WTC11 (cell line): ENCODE measurements around the gene TMX2. TPM values are rescaled to one million over a fixed set of nuclear protein-coding genes. Genes with fewer than 3 reads are reported as not detected.

ENCODE experiments used
- ATAC-seq: fragments of 200-7000 bp; cut with Tn5 transposase; 2 replicates; pipeline ENCODE4 v1.10.0; 2021; ENCODE audit warnings: mild to moderate bottlenecking, moderate library complexity
- CTCF ChIA-PET: fragments of 300-600 bp; sonication (Branson Sonifier 250); formaldehyde crosslinking; loops from one replicate; lab custom pipeline; 2021; ENCODE audit warnings: antibody characterized with exemption; lab: Charles Lee
- POLR2A ChIA-PET: fragments of 350-600 bp; sonication (Branson Sonifier 250); formaldehyde crosslinking; loops from one replicate; lab custom pipeline; 2021; ENCODE audit warnings: antibody characterized with exemption; lab: Charles Lee
- DNase-seq: peaks from one replicate; pipeline ENCODE4 v3.0.0; 2021; ENCODE audit warnings: low spot score
- H3K27ac Mint-ChIP-seq: 2 replicates; pipeline ENCODE4 v1.8.0; 2021; ENCODE audit warnings: mixed read lengths
- H3K27me3 Mint-ChIP-seq: 2 replicates; pipeline ENCODE4 v1.8.0; 2021; ENCODE audit warnings: low read depth, mild to moderate bottlenecking, moderate library complexity, mixed read lengths
- H3K36me3 Mint-ChIP-seq: 2 replicates; pipeline ENCODE4 v1.8.0; 2021; ENCODE audit warnings: mixed read lengths
- H3K4me1 Mint-ChIP-seq: 2 replicates; pipeline ENCODE4 v1.8.0; 2022; ENCODE audit warnings: mixed read lengths
- H3K4me3 Mint-ChIP-seq: 2 replicates; pipeline ENCODE4 v1.8.0; 2021; ENCODE audit warnings: mild to moderate bottlenecking, moderate library complexity, mixed read lengths
- H3K9me3 Mint-ChIP-seq: 2 replicates; pipeline ENCODE4 v1.8.0; 2021; ENCODE audit warnings: mixed read lengths
- ATF1 ChIP-seq: sonication (generic); formaldehyde crosslinking; IDR thresholded peaks from 2 replicates; pipeline ENCODE4 v1.8.1; 2023; ENCODE audit warnings: mild to moderate bottlenecking, moderate library complexity, missing genetic modification reagents
- ATF3 ChIP-seq: sonication (generic); formaldehyde crosslinking; conservative IDR thresholded peaks from 2 replicates; pipeline ENCODE4 v1.8.1; 2022; ENCODE audit warnings: mild to moderate bottlenecking, missing genetic modification reagents
- ATF6 ChIP-seq: sonication (generic); formaldehyde crosslinking; IDR thresholded peaks from 2 replicates; pipeline ENCODE4 v1.8.1; 2023; ENCODE audit warnings: mild to moderate bottlenecking, missing genetic modification reagents
- CBFB ChIP-seq: sonication (generic); formaldehyde crosslinking; IDR thresholded peaks from 2 replicates; pipeline ENCODE4 v1.8.1; 2022; ENCODE audit warnings: mild to moderate bottlenecking, low read depth, missing genetic modification reagents
- EMX1 ChIP-seq: fragments of 250-450 bp; sonication (Bioruptor Pico); IDR thresholded peaks from 2 replicates; pipeline ENCODE4 v1.8.0; 2021; ENCODE audit warnings: mild to moderate bottlenecking
- ESRRA ChIP-seq: sonication (generic); formaldehyde crosslinking; IDR thresholded peaks from 2 replicates; pipeline ENCODE4 v1.8.1; 2022; ENCODE audit warnings: mild to moderate bottlenecking, missing genetic modification reagents, borderline replicate concordance
- FOXP1 ChIP-seq: sonication (generic); formaldehyde crosslinking; IDR thresholded peaks from 2 replicates; pipeline ENCODE4 v1.8.0; 2022; ENCODE audit warnings: missing genetic modification reagents, mild to moderate bottlenecking, moderate library complexity, borderline replicate concordance
- MLX ChIP-seq: sonication (generic); formaldehyde crosslinking; IDR thresholded peaks from 2 replicates; pipeline ENCODE4 v1.8.1; 2023; ENCODE audit warnings: mild to moderate bottlenecking, missing genetic modification reagents, moderate library complexity
- NR2C2 ChIP-seq: sonication (generic); formaldehyde crosslinking; IDR thresholded peaks from 2 replicates; pipeline ENCODE4 v1.8.0; 2022; ENCODE audit warnings: mild to moderate bottlenecking, missing genetic modification reagents
- RELA ChIP-seq: sonication (generic); formaldehyde crosslinking; IDR thresholded peaks from 2 replicates; pipeline ENCODE4 v1.8.1; 2022; ENCODE audit warnings: missing genetic modification reagents, mild to moderate bottlenecking, borderline replicate concordance
- SMAD4 ChIP-seq: sonication (generic); formaldehyde crosslinking; IDR thresholded peaks from 2 replicates; pipeline ENCODE4 v1.8.0; 2022; ENCODE audit warnings: mild to moderate bottlenecking, missing genetic modification reagents
- SP1 ChIP-seq: sonication (generic); formaldehyde crosslinking; conservative IDR thresholded peaks from 2 replicates; pipeline ENCODE4 v1.8.1; 2022; ENCODE audit warnings: missing genetic modification reagents
- TEAD4 ChIP-seq: sonication (generic); formaldehyde crosslinking; IDR thresholded peaks from 2 replicates; pipeline ENCODE4 v1.8.0; 2022; ENCODE audit warnings: mild to moderate bottlenecking, missing genetic modification reagents
- TP53 ChIP-seq: sonication (generic); formaldehyde crosslinking; IDR thresholded peaks from 2 replicates; pipeline ENCODE4 v1.8.1; 2023; ENCODE audit warnings: mild to moderate bottlenecking, missing genetic modification reagents
- ZBTB43 ChIP-seq: sonication (generic); formaldehyde crosslinking; IDR thresholded peaks from 2 replicates; pipeline ENCODE4 v1.8.1; 2023; ENCODE audit warnings: mild to moderate bottlenecking, missing genetic modification reagents
- ZNF423 ChIP-seq: fragments of 250-450 bp; sonication (Bioruptor Pico); IDR thresholded peaks from 2 replicates; pipeline ENCODE4 v2.1.2; 2022; ENCODE audit warnings: mild to moderate bottlenecking, moderate library complexity
- ZSCAN18 ChIP-seq: fragments of 250-450 bp; sonication (Bioruptor Pico); IDR thresholded peaks from 2 replicates; pipeline ENCODE4 v2.1.2; 2022; ENCODE audit warnings: mild to moderate bottlenecking, moderate library complexity
- total RNA-seq: library from RNA; stranded (reverse); gene quantifications from 3 replicates; pipeline ENCODE4 v1.2.3, GENCODE V29; 2021
- TF ChIP-seq, protein P1 (sequence below): fragments of 250-450 bp; sonication (Bioruptor Pico); IDR thresholded peaks from 2 replicates; pipeline ENCODE4 v1.9.0; 2021; ENCODE audit warnings: moderate library complexity, mild to moderate bottlenecking, inconsistent platforms, borderline replicate concordance

The TMX2 gene
- total RNA-seq, 1 experiment from 2014 or later, result 85.4 TPM

GRCh38 chr11:57700425-57700824 is 12.0 kb upstream of the TMX2 start:
- no peak for TF ChIP-seq EMX1
- no peak for TF ChIP-seq TP53 (CRISPR knock-in tag)
- no peak for TF ChIP-seq FOXP1 (CRISPR knock-in tag)
- no peak for TF ChIP-seq SMAD4 (CRISPR knock-in tag)
- no peak for TF ChIP-seq MLX (CRISPR knock-in tag)
- no peak for TF ChIP-seq ATF1 (CRISPR knock-in tag)
- no peak for TF ChIP-seq ZSCAN18 (CRISPR knock-in tag)
- TF ChIP-seq, all 79 proteins: peak for 0
- Mint-ChIP-seq H3K4me1 (no peaks in the 10 kb centered on the region), H3K9me3 (no peaks in the 10 kb centered on the region), H3K36me3 (peaks cover 64% of the 10 kb centered on the region), H3K4me3 (no peak overlapping the region), H3K27me3 (no peaks in the 10 kb centered on the region), H3K27ac (no peak overlapping the region; the same call in 1 of the 2 replicates)
- ATAC-seq, result no peak; the same call in 1 of the 2 replicates
- no peak for DNase-seq
- ChIA-PET POLR2A (no interaction called here), CTCF (no interaction called here)

DNA sequence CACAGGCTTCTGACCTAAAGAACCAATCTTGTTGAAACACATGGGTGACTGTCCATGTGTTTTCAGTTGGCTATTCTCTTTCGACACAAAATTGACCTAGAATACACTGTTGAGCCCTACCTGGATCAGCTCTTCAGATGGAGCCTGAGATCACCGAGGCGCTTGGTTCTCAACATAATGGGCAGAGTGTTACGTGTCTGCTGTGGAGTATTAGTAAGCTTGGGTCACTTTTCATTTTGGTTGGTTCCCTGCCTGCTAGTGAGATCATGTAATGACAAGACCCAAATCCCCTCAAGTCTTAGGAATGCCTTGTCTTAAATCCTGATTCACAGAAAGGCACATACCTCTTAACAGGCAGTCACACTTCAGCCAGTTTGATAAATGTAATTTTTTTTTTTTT is 9.1 kb upstream of the TMX2 start:
- CTCF ChIA-PET, result interaction anchor here (1.8 kb wide), 1 partner anchor 97 kb away, joined by 4 read pairs; no protein-coding TSS in a partner anchor
- ATAC-seq, result no peak
- DNase-seq, result no peak
- TF ChIP-seq ZNF423 (CRISPR knock-in tag) (no peak), TEAD4 (CRISPR knock-in tag) (no peak), SP1 (CRISPR knock-in tag) (no peak), ATF3 (CRISPR knock-in tag) (no peak), NR2C2 (CRISPR knock-in tag) (no peak), CBFB (CRISPR knock-in tag) (no peak), ESRRA (CRISPR knock-in tag) (no peak), RELA (CRISPR knock-in tag) (no peak), ATF6 (no peak), ZBTB43 (CRISPR knock-in tag) (no peak)
- TF ChIP-seq, protein P1, sequence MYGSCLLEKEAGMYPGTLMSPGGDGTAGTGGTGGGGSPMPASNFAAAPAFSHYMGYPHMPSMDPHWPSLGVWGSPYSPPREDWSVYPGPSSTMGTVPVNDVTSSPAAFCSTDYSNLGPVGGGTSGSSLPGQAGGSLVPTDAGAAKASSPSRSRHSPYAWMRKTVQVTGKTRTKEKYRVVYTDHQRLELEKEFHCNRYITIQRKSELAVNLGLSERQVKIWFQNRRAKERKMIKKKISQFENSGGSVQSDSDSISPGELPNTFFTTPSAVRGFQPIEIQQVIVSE, result no peak
- Mint-ChIP-seq H3K27ac (no peak overlapping the region), H3K4me3 (no peak overlapping the region), H3K9me3 (no peaks in the 10 kb centered on the region), H3K4me1 (no peaks in the 10 kb centered on the region), H3K36me3 (peaks cover 48% of the 10 kb centered on the region), H3K27me3 (no peaks in the 10 kb centered on the region)
- POLR2A ChIA-PET, result interaction anchor here (2.4 kb wide), 1 partner anchor 8 kb away, joined by 8 read pairs; the partner anchor contains the start of genes MED19 and TMX2
